A549 (cell line): ENCODE results near the gene DENND5A. TPM values are rescaled to one million over a fixed set of nuclear protein-coding genes. Genes with fewer than 3 reads are reported as not detected.
"Not testable (repeated sequence)": the region's sequence is repeated elsewhere in the genome, so short reads cannot be mapped to it uniquely, and the experiment has no call there.

Source experiments
- ATAC-seq, 2 experiments: fragments of 200-7000 bp in 1 of 2; fragments of >200 bp in 1 of 2; cut with Nextera tagmentation in 1 of 2; cut with Tn5 transposase in 1 of 2; 3 replicates each; pipeline versions ENCODE4 v1.8.0 to v1.9.1; 2018 to 2020; ENCODE audit warnings: mild to moderate bottlenecking in 1 of 2, moderate library complexity in 1 of 2
- CTCF ChIA-PET: fragments of 300-600 bp; sonication (Branson Sonifier 250); formaldehyde crosslinking; extraction: SDS; loops from one replicate; lab custom pipeline; 2021; ENCODE audit warnings: antibody characterized with exemption, inconsistent platforms; lab: Yijun Ruan, JAX
- POLR2A ChIA-PET: fragments of 350-600 bp; formaldehyde crosslinking; extraction: SDS; loops from one replicate; lab custom pipeline; 2021; ENCODE audit warnings: antibody characterized with exemption, inconsistent platforms; lab: Yijun Ruan, JAX
- DNase-seq, 2 experiments: peaks; one replicate each; pipeline versions ENCODE4 v3.0.0 to v3.0.0-alpha.2; 2011 to 2016; ENCODE audit warnings: low read depth in 1 of 2, low spot score in 1 of 2
- FAIRE-seq: peaks from 2 replicates; lab custom pipeline; 2011; peaks lifted over from hg19 to GRCh38; lab: Jason Lieb, UNC
- H3K27ac ChIP-seq, 2 experiments: fragments of >200 bp; sonication (Bioruptor Twin); formaldehyde crosslinking; 3 replicates each; pipeline ENCODE4 v1.5.1; 2016 to 2017
- H3K4me1 ChIP-seq: fragments of >200 bp; sonication (Bioruptor Twin); formaldehyde crosslinking; 3 replicates; pipeline ENCODE4 v1.6.1; 2016
- H3K4me2 ChIP-seq: fragments of >200 bp; sonication (Bioruptor Twin); formaldehyde crosslinking; 3 replicates; pipeline ENCODE4 v1.6.1; 2016
- H3K4me3 ChIP-seq: fragments of >200 bp; sonication (Bioruptor Twin); formaldehyde crosslinking; 3 replicates; pipeline ENCODE4 v1.5.1; 2016
- H3K9me3 ChIP-seq: fragments of >200 bp; sonication (Bioruptor Twin); formaldehyde crosslinking; 3 replicates; pipeline ENCODE4 v1.6.1; 2016
- BHLHE40 ChIP-seq: IDR thresholded peaks from 2 replicates; pipeline ENCODE4 v1.6.1; 2012; ENCODE audit warnings: low read depth, low read length, inconsistent platforms
- CEBPB ChIP-seq, 2 experiments: fragments of >200 bp in 1 of 2; sonication (Bioruptor Twin) in 1 of 2; formaldehyde crosslinking in 1 of 2; IDR thresholded peaks; 2 replicates each; pipeline ENCODE4 v1.6.1; 2012 to 2016
- FOXS1 ChIP-seq: fragments of 250-450 bp; sonication (Bioruptor Pico); IDR thresholded peaks from 2 replicates; pipeline ENCODE4 v1.5.0; 2020; ENCODE audit warnings: mild to moderate bottlenecking, moderate library complexity
- HDAC2 ChIP-seq: fragments of 200-600 bp; sonication (generic); IDR thresholded peaks from 2 replicates; pipeline ENCODE4 v1.6.1; 2016
- HEYL ChIP-seq: fragments of 250-450 bp; sonication (Bioruptor Pico); IDR thresholded peaks from 2 replicates; pipeline ENCODE4 v1.8.0; 2021; ENCODE audit warnings: mild to moderate bottlenecking, moderate library complexity
- JUN ChIP-seq, 2 experiments: fragments of >200 bp; sonication (Bioruptor Twin); formaldehyde crosslinking; IDR thresholded peaks; 2 replicates in 1 of 2; 3 replicates in 1 of 2; pipeline ENCODE4 v1.6.1; 2016 to 2017
- KDM5A ChIP-seq: fragments of 200-600 bp; sonication (generic); IDR thresholded peaks from 2 replicates; pipeline ENCODE4 v1.6.1; 2016; ENCODE audit warnings: antibody characterized with exemption, mild to moderate bottlenecking
- MAFK ChIP-seq: fragments of 450-650 bp; IDR thresholded peaks from 2 replicates; pipeline ENCODE4 v1.6.1; 2014; ENCODE audit not compliant: partially characterized antibody
- MAX ChIP-seq: IDR thresholded peaks from 2 replicates; pipeline ENCODE4 v1.6.1; 2012
- MAZ ChIP-seq: fragments of 150-350 bp; IDR thresholded peaks from 2 replicates; pipeline ENCODE4 v1.6.1; 2014; ENCODE audit warnings: antibody characterized with exemption, low read depth, low read length, borderline replicate concordance
- MYC ChIP-seq: IDR thresholded peaks from 2 replicates; pipeline ENCODE4 v1.6.1; 2012; ENCODE audit warnings: mild to moderate bottlenecking, inconsistent platforms, low read length, improper control_type of control experiment, borderline replicate concordance
- RAD21 ChIP-seq, 2 experiments: fragments of >200 bp in 1 of 2; sonication (Bioruptor Twin) in 1 of 2; formaldehyde crosslinking in 1 of 2; IDR thresholded peaks in 1 of 2; conservative IDR thresholded peaks in 1 of 2; 2 replicates in 1 of 2; 3 replicates in 1 of 2; pipeline ENCODE4 v1.6.1; 2012 to 2018; ENCODE audit warnings: inconsistent platforms in 1 of 2
- RARB ChIP-seq: fragments of 250-450 bp; sonication (Bioruptor Pico); IDR thresholded peaks from 2 replicates; pipeline ENCODE4 v1.8.0; 2021; ENCODE audit warnings: mild to moderate bottlenecking, moderate library complexity
- RCOR1 ChIP-seq: fragments of 150-350 bp; IDR thresholded peaks from 2 replicates; pipeline ENCODE4 v1.6.1; 2014; ENCODE audit warnings: antibody characterized with exemption, low read length, low read depth
- RNF2 ChIP-seq: fragments of 200-600 bp; sonication (generic); IDR thresholded peaks from 2 replicates; pipeline ENCODE4 v1.6.1; 2016; ENCODE audit warnings: low read depth, mild to moderate bottlenecking, antibody characterized with exemption, moderate library complexity, borderline replicate concordance
- SMC3 ChIP-seq: fragments of >200 bp; sonication (Bioruptor Twin); formaldehyde crosslinking; IDR thresholded peaks from 3 replicates; pipeline ENCODE4 v1.6.1; 2018; ENCODE audit warnings: inconsistent platforms
- ZC3H11A ChIP-seq: fragments of 450-650 bp; IDR thresholded peaks from 2 replicates; pipeline ENCODE4 v1.6.1; 2014; ENCODE audit warnings: antibody characterized with exemption, mild to moderate bottlenecking
- ZFP36 ChIP-seq: fragments of 450-650 bp; IDR thresholded peaks from 2 replicates; pipeline ENCODE4 v1.6.1; 2014; ENCODE audit warnings: borderline replicate concordance; ENCODE audit not compliant: partially characterized antibody
- ZNF302 ChIP-seq: fragments of 250-450 bp; sonication (Bioruptor Pico); IDR thresholded peaks from 2 replicates; pipeline ENCODE4 v1.9.0; 2021; ENCODE audit warnings: inconsistent platforms, mild to moderate bottlenecking, moderate library complexity
- ZSCAN20 ChIP-seq: fragments of 250-450 bp; sonication (Bioruptor Pico); IDR thresholded peaks from 2 replicates; pipeline ENCODE4 v1.8.0; 2022; ENCODE audit warnings: mild to moderate bottlenecking, moderate library complexity
- WGBS: methylation state at CpG from one replicate; pipeline ENCODE4 v1.1.6; 2017; ENCODE audit errors: missing lambda C conversion rate; 5-methylcytosine and 5-hydroxymethylcytosine counted together
- polyA plus RNA-seq, 4 experiments: library from polyadenylated mRNA; depleted of rRNA in 3 of 4; stranded (reverse); fragments of >200 nt; fragmentation: RNase III in 1 of 4; extraction: RNeasy Plus Mini Kit Qiagen cat#74134 plus additional on column Dnase treatment in 1 of 4; gene quantifications; 2 replicates in 3 of 4; 3 replicates in 1 of 4; pipeline ENCODE4 v1.2.3, GENCODE V29; 2011 to 2017
- TF ChIP-seq, protein P1 (sequence below): fragments of 250-450 bp; sonication (Bioruptor Pico); IDR thresholded peaks from 2 replicates; pipeline ENCODE4 v1.5.0; 2020; ENCODE audit warnings: low read depth, mild to moderate bottlenecking, moderate library complexity

Gene DENND5A
- polyA plus RNA-seq, 2 of the 4 experiments (the other 2 are of a cell fraction), result 36.6 to 88.7 TPM

DNA sequence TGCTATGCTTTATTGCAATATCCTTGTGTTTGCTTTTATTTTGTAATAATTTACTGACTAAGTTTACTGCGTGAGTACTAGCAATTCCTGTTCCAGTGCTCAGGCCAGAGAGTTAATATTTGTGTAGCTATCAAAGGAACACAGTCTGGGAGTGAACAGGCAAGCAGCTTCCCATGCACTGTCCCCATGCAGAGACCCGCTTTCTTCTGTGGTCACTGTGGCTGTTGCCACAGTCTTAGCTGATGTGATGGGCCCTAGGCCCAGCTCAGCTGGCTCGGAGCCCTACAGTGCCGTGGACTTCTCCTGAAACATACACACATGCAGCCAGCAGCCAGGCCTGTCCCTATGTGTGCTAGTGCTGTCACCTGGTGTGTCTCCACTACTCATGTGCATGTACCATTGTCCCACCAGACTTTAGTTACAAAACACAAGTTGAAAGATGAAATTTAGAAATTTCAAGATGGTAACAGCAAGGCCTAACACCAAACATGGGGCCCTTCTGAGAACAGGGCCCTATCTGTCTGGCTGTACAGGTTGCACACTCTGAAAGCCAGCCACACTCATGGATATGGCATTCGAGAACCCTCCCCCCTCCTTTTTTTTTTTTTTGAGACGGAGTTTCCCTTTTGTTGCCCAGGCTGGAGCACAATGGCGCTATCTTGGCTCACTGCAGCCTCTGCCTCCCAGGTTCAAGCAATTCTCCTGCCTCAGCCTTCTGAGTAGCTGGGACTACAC lies 161.4 kb downstream of the DENND5A start:
- Histone ChIP-seq H3K4me2 (peak overlapping the region; percentile 3; the same call in 1 of the 3 replicates), H3K4me1 (peaks cover 3% of the 10 kb centered on the region; the same call in 1 of the 3 replicates), H3K4me3 (no peak overlapping the region), H3K9me3 (no peaks in the 10 kb centered on the region), H3K27ac (no peak overlapping the region)
- POLR2A ChIA-PET, result no interaction called here
- no peak for TF ChIP-seq HEYL (CRISPR knock-in tag)
- TF ChIP-seq, protein P1, sequence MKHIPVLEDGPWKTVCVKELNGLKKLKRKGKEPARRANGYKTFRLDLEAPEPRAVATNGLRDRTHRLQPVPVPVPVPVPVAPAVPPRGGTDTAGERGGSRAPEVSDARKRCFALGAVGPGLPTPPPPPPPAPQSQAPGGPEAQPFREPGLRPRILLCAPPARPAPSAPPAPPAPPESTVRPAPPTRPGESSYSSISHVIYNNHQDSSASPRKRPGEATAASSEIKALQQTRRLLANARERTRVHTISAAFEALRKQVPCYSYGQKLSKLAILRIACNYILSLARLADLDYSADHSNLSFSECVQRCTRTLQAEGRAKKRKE (CRISPR knock-in tag), result no peak
- TF ChIP-seq SMC3, result no peak
- no peak for TF ChIP-seq RARB (CRISPR knock-in tag)
- no peak for TF ChIP-seq RNF2
- no peak for TF ChIP-seq FOXS1
- TF ChIP-seq MAZ, result no peak
- no peak for TF ChIP-seq MAX
- no peak for TF ChIP-seq JUN (IDR thresholded peaks at IDR 0.05)
- no peak for TF ChIP-seq KDM5A
- DNase-seq, result peak in 1 of 2 experiments; percentile 16
- CTCF ChIA-PET, result interaction anchor here (0.9 to 1.7 kb wide), 3 partner anchors 10 to 88 kb away, joined by 3 to 4 read pairs (median 4); no protein-coding TSS in a partner anchor
- no peak for FAIRE-seq
- ATAC-seq, result no peak; a peak in 1 of 6 replicates
- WGBS, result 79% methylated on average over 6 of the region's 7 CpGs

DNA sequence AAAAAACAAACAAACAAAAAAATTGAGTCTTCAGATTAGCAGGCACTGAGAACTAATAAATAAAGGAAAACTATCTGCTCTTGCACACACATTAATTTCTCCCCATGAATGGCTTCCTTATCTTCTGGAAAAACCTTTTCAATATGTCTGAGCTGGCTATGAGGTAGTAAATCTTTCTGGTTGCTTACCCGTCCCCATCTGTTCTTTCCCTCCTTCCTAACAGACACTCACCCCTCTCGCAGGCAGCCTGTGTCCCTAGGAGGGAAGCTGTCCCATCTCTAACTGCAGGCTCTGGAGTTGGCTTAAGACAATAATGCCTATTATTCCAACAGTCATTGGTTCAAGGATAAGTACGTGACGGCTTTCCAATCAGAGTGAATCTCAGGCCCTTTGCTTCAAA lies 165.5 kb downstream of the DENND5A start:
- Histone ChIP-seq H3K27ac (no peak overlapping the region), H3K4me1 (peaks cover 3% of the 10 kb centered on the region; the same call in 1 of the 3 replicates), H3K9me3 (no peaks in the 10 kb centered on the region), H3K4me3 (no peak overlapping the region), H3K4me2 (no peak overlapping the region)
- ATAC-seq, result no peak
- no peak for TF ChIP-seq ZSCAN20 (CRISPR knock-in tag)
- TF ChIP-seq HEYL (CRISPR knock-in tag), result no peak
- TF ChIP-seq FOXS1, result no peak
- TF ChIP-seq KDM5A, result no peak
- WGBS, result 87% methylated on average over 4 of the region's 4 CpGs
- CTCF ChIA-PET, result no interaction called here
- FAIRE-seq, result no peak
- POLR2A ChIA-PET, result no interaction called here
- no peak for DNase-seq

DNA sequence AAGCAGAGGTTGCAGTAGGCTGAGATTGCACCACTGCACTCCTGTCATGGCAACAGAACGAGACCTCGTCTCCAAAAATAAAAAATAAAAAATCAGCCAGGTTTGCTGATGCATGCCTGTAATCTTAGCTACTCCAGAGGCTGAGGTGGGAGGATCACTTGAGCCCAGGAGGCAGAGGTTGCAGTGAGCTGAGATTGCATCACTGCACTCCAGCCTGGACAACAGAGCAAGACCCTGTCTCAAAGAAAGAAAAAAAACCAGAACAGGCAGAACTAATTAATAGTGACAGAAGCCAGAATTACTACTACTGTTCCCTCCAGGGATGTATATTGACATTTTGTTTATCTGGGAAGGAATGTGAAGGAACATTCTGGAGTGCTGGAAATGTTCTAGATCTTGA lies 166.7 kb downstream of the DENND5A start:
- CTCF ChIA-PET, ATAC-seq, H3K4me2 ChIP-seq, FAIRE-seq, DNase-seq, H3K27ac ChIP-seq, POLR2A ChIA-PET, H3K9me3 ChIP-seq, H3K4me1 ChIP-seq, H3K4me3 ChIP-seq: not testable (repeated sequence)
- 91% methylated on average over 2 of the region's 2 CpGs for WGBS

- CTCF ChIA-PET, H3K27ac ChIP-seq, H3K4me3 ChIP-seq, ATAC-seq, H3K4me2 ChIP-seq, H3K9me3 ChIP-seq, H3K4me1 ChIP-seq, DNase-seq, FAIRE-seq, POLR2A ChIA-PET: not testable (repeated sequence)
- WGBS, result 75% methylated on average over 23 of the region's 23 CpGs
These were observed 167.8 kb downstream of the DENND5A start for GRCh38 chr11:9097186-9097943.

DNA sequence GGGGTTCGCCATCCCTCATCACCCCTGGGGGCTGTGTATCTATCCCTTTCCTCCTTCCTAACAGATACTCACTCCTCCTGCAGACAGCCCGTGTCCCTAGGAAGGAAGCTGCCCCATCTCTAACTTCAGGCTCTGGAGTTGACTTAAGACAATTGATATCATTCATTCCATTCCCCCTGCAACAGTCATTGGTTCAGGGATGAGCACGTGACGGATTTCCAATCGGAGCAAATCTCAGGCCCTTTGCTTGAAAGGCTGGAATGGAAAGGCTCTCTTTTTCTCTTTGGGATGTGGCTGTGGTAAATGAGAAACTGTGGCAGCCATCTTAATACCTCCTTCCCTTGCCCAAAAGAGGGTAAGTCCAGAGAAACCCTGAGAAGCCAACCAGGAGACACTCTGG lies 168.7 kb downstream of the DENND5A start:
- FAIRE-seq (no peak), DNase-seq (no peak), ATAC-seq (no peak)
- CTCF ChIA-PET, result interaction anchor here (0.5 to 5.9 kb wide), 3 partner anchors 41 to 437 kb away, joined by 3 to 30 read pairs (median 3); no protein-coding TSS in a partner anchor
- 0 out of 3 replicates have a peak, but pooled peaks cover 3% of the 10 kb centered on the region for H3K4me1 ChIP-seq
- no peak overlapping the region for H3K4me2 ChIP-seq
- no peaks in the 10 kb centered on the region for H3K9me3 ChIP-seq
- H3K4me3 ChIP-seq, result no peak overlapping the region
- H3K27ac ChIP-seq, result no peak overlapping the region
- TF ChIP-seq RAD21 (conservative IDR thresholded peaks at IDR 0.05 in 1 of 2, IDR thresholded peaks at IDR 0.05 in 1 of 2) (no peak), HDAC2 (no peak), KDM5A (no peak), RNF2 (no peak), ZNF302 (no peak), MAX (no peak), ZFP36 (no peak), BHLHE40 (no peak), CEBPB (IDR thresholded peaks at IDR 0.05) (no peak), MYC (no peak), RCOR1 (no peak), ZC3H11A (no peak), MAFK (no peak)
- TF ChIP-seq, all 56 proteins: peak for 0
- POLR2A ChIA-PET, result interaction anchor here (0.6 kb wide), 1 partner anchor 16 kb away, joined by 3 read pairs; no protein-coding TSS in a partner anchor
- 78% methylated on average over 5 of the region's 5 CpGs for WGBS
